GM18499 (cell line): ENCODE measurements around the gene CAPN11.

Experiments
- ATAC-seq: cut with Tn5 transposase; IDR thresholded peaks from one replicate; pipeline ENCODE4 v1.9.1; 2021; ENCODE audit warnings: moderate number of reproducible peaks; ENCODE audit not compliant: insufficient read depth, unreplicated experiment

Gene CAPN11

DNA sequence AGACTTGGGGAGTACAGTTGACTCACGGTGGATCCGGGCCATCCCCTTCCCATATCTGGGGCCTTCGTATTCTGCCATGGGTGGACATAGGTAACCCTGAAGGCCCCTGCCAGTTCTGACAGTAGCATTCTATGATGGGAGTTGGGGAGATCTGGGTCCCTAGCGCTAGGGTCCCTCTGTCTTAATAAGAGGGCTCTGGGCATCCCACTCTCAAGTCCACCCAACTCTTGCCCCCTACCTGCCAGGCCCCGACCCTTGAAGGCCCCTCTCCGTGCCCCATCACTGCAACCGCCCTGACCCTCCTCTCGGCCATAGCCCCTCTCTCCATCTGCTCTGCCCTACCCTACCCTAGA is 6.5 kb upstream of the CAPN11 start:
- ATAC-seq: no peak

DNA sequence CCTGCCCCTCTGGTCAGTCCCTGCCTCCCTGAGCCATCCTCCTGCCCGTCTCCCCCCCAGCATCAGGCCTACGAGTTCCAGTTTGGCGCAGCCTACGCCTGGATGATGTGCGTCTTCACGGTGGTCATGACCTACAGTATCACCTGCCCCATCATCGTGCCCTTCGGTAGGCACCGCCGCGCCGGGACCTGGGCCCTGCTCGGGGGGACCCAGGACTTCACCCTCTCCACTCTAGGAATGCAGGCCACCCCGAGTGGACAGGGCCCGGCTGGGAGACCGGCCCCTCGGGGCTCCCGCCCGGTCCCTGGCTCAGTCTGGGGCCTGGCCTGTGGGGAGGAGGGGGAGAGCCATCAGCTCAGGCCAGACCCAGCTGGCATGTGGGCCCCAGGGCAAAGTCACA is 6.1 kb upstream of the CAPN11 start:
- no peak for ATAC-seq

DNA sequence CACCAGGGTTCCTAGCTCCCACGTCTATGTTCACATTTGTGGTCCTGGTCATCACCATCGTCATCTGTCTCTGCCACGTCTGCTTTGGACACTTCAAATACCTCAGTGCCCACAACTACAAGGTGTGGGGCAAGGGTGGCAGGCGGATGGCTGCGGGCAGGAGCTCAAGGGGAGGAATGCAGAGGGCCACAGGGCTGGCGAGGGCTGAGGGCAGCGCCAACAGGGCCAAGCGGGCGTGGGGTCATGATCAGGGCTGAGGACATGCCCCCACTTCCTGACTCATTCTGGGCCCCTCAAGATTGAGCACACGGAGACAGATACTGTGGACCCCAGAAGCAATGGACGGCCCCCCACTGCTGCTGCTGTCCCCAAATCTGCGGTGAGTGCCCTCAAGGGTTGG is 4.6 kb upstream of the CAPN11 start:
- ATAC-seq: no peak

DNA sequence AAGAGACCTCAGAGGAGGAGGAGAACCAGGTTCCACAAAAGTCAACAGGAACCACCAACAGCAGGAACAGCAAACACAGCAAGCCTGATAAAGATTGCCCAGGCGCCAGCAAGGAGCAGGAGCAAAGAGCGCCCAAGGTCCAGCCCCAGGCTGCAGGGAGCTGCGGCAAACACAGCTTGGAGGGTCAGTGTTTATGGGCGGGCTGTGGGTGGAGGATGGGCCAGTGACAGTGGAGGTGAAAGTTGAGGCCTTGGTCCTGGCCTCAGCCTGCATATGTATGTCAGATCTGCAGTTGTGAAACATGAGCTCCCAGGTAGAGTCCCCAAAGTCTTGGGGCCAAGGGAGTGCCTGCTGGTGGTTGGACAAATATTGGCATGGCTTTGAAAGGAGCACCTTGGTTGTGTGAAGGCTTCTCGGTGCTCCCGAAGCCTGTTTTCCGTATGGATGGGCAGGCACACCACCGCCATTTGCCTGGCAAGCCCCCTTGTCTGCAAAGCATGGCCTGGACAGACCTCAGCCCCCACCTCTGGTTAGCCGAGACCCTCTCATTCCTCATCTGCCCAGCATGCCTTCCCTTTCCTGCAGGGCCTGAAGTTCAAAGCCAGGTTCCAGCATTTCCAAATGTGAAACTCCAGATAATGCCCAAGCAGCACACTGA is 2.0 kb upstream of the CAPN11 start:
- ATAC-seq: no peak

DNA sequence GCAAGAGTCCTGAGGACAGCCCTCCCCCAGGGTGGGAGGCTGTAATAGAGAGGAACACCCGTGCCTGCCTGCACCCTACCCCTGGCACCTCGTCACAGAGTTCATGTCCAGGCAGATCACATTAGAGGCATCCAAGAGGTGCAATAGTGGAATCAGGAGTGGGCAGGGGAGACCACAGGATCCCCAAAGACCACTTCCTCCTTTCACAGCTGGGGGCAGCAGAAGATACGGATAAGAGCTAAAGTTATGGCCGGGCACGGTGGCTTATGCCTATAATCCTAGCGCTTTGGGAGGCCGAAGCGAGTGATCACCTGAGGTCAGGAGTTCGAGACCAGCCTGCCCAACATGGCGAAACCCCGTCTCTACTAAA is 1.5 kb upstream of the CAPN11 start:
- ATAC-seq: no peak

DNA sequence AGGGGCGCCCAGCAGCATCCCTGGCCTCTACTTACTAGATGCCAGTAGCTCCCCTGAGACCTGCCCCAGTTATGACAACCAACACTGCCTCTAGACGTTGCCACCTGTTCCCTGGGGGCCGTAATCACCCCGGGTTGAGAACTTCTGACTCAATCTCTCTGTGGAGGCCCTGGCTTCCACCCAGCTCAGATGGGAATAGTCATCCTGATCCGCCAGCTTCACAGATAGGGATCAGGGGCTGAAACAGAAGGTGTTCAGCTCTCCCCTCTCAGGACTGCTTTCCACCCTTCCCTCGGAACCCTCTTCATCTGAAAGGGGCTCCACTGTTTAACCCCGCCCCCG is 3.3 kb downstream of the CAPN11 start:
- no peak for ATAC-seq

DNA sequence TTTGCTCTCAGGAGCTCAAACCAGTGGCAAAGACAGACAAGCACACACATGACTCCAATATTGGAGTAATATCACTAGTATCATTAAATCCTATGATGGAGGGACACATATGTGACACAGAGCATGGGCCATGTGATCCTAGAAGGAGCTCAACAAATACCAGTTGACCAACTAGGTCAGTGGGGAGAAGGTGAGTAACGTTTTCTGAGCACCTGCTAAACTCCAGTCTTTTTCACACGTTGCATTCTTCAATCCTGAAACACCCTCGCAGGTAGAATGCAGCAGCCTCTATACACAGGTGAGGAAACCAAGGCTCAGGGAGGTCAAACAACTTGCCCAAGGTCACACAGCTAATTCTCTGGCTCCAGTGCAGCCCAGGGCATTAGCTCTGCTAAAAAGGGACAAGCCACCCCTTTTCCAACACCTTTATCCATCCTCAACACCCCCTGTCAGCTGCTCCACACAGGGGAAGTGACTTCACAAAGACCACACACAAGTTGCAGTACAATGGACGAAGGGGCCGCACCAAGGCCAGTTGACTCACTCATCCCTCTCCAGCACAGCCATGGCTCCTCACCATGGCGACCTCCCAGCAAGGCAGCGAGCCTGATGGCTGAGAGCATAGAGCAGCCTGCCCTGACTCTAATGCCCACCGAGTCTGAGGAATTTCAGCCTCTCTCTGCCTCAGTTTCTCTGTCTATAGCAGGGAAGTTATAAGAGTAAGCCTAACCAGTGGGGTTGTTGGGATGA is 4.4 kb downstream of the CAPN11 start:
- ATAC-seq: no peak

DNA sequence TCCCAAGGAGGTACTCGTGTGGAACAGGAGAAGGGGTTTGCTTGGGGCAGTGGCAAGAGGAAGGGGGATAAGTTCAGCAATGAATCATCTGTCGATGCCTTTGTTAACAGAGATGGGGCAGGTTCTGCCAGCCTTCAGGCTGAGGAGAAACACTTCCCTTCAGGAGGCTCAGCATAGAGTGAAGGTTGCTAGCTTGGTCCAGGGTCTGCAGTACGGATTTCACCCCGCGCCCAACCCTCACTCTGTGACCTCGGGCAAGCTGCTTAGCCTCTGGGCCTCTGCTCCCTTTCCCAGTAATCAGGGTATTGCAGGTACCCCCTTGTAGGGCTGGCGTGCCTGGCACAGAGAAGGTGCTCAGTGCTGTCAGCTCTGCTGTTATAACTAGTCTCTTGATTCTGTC is 7.5 kb downstream of the CAPN11 start:
- no peak for ATAC-seq

DNA sequence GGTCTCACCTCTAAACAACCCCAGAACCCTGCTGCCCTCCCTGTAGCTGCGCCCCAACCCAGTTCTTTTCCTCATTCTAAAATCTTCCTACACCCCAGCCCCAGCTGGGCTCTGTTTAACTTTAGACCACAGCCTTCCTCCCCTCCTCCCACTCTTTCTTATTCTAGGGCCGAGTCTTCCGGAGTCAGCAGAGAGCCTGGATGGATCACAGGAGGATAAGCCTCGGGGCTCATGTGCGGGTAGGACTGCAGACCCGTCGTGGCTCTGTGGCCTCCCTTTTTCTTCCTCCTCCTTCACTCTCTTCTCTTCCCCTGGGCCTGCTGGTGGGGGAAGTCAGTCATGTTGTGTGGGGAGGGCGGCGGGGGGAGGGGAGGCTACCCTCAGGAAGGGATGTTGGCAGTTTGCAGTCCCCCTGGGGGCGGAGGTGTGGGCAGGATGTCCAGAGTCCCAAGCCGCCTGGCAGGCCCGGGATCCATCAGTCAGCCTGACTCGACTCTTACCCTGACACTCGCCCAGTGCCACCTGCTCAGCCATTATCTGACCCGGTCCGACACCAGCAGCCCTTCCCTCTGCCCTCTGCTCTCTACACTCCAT is 8.1 kb downstream of the CAPN11 start:
- ATAC-seq: no peak

DNA sequence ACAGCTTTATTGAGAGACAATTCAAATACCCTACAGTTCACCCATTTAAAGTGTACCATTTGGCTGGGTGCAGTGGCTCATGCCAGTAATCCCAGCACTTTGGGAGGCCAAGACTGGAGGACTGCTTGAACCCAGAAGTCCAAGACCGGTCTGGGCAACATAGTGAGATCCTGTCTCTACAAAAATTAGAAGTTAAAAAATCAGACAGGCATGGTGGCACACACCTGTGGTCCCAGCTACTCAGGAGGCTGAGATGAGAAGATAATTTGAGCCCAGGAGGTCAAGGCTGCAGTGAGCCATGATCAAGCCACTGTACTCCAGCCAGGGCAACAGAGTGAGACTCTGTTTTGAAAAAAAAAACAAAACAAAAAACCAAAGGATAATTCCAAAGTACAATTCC is 8.9 kb downstream of the CAPN11 start:
- ATAC-seq: no peak

DNA sequence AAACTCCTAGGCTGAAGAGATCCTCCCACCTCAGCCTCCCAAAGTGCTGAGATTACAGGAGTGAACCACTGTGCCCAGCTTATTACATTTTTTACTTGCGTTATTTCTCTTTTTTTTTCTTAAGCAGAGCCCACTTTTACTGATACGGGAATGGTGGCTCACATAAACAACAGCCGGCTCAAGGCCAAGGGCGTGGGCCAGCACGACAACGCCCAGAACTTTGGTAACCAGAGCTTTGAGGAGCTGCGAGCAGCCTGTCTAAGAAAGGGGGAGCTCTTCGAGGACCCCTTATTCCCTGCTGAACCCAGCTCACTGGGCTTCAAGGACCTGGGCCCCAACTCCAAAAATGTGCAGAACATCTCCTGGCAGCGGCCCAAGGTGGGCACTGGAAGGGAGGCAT is 10.5 kb downstream of the CAPN11 start:
- no peak for ATAC-seq

DNA sequence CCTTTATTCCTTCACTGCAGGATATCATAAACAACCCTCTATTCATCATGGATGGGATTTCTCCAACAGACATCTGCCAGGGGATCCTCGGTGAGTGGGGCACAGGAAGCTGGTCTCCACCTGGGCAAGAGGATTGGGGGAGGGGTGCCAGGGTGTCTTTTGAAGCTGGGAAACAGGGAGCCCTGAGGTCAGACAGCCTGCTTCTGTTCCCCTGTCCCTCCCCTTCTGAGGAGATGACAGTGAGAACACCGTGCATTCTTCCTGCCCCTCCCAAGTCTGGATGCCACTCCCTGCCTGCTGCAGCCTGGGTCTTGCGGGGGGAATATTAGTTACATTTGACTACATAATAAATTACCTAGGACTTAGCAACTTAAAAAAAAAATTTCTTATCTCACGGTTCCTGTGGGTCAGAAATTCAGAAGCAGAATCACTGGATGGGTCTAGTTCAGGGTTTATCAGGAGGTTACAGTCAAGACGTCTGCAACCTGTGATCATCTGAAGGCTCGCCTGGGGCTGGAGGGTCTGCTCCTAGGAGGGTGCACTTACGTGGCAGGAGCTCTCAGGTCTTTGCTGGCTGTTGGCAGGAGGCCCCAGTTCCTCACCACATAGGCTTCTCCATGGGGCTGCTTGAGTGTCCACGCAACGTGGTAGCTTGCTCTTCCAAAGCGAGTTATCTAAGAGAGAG is 11.4 kb downstream of the CAPN11 start:
- ATAC-seq: no peak

DNA sequence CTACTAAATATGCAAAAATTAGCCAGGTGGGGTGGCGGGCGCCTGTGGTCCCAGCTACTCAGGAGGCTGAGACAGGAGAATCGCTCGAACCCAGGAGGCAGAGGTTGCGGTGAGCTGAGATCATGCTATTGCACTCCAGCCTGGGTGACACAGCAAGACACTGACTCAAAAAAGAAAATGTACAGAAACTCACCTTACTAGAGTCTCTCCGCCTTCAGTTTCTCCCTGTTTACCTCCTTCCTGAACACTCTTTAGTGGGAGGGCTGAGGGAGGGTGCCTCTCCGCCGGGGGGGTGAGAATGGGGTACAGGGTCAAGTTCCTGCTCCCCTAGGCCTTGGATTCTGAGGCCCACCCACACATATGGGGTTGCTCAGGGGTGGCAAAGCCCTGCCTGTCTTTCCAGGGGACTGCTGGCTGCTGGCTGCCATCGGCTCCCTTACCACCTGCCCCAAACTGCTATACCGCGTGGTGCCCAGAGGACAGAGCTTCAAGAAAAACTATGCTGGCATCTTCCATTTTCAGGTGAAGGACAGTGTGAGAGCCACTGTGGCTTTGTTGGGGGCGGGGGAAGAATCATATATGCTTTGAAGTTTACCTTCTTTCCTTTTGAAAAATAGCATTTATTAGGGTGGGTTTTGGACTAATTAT is 13.4 kb downstream of the CAPN11 start:
- ATAC-seq: no peak

DNA sequence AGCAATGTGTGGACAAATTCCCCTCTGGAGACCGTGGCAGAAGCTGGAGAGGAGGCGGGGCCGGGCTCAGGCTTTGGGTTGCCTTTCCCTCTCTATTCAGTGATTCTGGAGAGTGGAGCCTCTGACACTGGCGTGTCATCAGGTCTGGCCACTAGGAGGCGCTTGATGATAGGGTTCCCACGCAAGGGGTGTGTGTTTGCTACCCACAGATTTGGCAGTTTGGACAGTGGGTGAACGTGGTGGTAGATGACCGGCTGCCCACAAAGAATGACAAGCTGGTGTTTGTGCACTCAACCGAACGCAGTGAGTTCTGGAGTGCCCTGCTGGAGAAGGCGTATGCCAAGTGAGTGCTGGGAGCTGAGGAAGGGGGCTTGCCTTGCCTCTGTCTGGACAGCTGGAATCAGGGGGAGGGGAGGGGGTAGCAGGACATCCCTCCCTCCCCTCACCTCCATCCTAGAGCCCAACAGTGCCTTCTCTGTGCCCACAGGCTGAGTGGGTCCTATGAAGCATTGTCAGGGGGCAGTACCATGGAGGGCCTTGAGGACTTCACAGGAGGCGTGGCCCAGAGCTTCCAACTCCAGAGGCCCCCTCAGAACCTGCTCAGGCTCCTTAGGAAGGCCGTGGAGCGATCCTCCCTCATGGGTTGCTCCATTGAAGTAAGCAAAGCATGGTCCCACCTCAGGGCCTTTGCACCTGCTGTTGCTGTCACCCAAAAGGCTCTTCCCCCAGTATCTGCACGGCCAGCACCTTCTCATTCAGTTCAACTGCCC is 14.3 kb downstream of the CAPN11 start:
- no peak for ATAC-seq

DNA sequence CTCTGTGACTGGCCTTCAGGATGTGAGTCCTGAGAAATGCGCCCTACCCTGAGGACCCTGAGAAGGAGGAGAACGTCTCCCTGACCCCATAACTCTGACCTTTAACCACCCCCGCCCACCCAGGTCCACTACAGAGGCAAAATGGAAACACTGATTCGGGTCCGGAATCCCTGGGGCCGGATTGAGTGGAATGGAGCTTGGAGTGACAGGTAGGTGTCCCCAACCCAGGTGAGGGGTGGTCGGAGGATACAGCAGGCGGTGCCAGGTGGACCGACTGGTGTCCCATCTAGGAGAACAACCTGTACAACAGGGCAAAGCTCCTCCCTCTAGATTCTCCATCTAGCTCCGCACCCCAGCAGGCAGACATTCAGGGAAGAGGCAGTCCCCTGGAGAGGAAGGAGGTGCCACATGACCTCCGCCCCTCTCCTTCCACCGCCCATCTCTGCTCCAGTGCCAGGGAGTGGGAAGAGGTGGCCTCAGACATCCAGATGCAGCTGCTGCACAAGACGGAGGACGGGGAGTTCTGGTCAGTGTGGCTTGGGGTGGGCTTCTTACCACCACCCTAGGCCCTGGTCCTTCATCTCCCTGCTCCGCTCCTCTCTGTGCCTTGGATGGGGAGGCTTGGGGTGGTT is 17.6 kb downstream of the CAPN11 start:
- ATAC-seq: no peak

DNA sequence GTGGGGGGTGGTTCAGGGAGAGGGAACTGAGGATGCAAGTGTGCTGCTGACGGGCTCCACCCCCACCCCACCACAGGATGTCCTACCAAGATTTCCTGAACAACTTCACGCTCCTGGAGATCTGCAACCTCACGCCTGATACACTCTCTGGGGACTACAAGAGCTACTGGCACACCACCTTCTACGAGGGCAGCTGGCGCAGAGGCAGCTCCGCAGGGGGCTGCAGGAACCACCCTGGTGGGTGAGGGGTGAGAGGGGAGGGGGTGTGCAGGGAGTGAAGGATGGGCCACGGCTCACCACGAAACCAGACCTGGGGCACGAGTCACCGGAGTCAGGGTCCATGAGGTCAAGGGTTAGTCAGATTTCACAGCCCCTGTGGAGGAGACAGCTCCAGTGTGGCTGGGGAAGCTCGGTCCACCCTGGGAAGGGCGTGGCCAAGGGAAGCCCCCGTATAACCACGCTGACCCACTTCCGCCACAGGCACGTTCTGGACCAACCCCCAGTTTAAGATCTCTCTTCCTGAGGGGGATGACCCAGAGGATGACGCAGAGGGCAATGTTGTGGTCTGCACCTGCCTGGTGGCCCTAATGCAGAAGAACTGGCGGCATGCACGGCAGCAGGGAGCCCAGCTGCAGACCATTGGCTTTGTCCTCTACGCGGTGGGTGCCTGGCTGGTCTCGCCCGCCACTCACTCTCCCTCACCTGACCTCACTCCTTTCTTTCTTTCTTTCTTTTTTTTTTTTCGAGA is 18.3 kb downstream of the CAPN11 start:
- ATAC-seq: no peak

DNA sequence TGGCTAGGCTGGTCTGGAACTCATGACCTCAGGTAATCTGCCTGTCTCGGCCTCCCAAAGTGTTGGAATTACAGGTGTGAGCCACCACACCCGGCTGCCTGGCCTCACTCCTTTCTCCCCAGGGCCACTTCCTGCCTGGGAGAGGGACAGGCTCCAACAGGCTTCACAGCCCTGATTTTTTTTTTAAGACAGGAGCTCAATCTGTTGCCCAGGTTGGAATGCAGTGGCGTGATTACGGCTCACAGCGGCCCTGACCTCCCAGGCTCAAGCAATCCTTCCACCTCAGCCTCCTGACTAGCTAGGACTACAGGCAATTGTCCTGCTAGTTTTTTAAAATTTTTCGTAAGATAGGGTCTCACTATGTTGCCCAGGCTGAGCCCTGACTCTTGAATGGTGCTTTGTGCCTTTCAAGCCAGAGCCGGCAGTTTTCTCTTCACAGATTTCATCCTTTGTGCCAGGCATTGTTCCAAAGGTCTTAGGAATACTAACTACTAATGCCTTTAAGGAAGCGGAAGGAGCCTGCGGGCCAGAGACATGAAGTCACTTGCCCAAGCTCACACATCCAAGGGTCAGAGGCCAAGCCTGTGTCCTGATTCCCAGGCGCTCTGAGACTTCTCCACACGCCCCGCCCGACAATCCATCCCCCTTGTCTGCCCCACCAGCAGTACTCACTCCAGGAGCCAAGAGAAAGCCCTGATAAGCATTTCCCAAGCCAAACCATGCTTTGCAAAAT is 19.2 kb downstream of the CAPN11 start:
- ATAC-seq: no peak

DNA sequence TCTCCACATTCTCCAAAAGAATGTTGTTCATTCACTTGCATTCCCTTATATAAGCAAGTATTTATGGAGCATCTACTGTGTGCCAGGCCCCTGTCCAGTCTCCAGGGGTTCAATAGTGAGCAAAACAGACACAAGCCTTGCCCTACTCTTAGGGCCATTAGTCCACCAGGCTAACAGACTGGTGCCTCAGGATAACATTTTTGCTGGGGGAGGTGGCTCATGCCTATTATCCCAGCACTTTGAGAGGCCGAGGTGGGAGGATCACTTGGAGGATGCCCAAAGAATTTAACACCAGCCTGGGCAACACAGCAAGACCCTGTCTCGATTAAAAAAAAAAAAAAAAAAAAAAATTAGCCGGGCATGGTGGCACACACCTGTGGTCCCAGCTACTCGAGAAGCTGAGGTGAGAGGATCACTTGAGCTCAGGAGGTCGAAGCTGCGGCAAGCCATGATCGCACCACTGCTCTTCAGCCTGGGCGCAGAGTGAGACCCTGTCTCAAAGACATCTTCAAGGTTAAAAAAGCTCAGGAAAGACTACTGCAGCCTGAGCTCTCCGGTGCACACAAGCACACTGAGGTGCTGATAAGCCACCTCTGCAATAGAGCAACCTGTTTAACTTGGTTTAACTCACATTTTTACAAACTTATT is 19.9 kb downstream of the CAPN11 start:
- ATAC-seq: no peak
